ENCODE data around the gene H6PD.

H6PD gene

DNA sequence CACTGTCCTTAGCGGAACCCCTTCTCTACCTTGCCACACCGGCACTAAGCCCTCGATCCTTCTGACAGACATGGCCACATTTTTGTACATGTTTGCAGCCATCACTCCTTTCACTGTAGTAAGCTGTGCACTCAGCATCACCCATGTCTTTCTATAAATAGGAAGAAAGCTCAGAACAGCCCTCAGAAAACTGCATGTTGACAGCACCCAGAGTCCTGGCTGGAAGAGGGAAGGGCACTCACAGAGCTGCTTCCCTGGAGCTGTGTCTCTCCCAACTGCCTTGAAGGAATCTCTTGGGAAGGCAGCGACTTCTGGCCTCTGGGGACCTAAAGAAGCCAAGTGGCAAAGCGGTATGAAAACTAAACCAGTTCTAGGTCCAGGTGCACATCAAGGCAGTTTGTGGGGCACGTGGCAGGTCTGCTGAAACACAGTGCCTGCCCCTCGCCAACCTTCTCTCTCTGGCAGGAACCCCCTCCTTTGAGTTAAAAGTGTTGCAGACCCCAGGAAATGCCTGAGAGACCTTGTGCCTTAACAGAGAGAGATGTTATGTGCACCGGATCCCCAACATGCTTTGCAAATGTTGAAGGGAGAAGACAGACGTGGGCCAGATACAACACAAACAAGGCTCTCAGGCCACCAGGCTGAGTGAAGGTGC, 41.9 kb upstream of the H6PD start:
- DNase-seq (ENCODE audit: low read depth) = no peak
- no peak overlapping the region for H3K4me3 ChIP-seq (ENCODE audit: low read depth, low read length)
- TF ChIP-seq, protein P1, sequence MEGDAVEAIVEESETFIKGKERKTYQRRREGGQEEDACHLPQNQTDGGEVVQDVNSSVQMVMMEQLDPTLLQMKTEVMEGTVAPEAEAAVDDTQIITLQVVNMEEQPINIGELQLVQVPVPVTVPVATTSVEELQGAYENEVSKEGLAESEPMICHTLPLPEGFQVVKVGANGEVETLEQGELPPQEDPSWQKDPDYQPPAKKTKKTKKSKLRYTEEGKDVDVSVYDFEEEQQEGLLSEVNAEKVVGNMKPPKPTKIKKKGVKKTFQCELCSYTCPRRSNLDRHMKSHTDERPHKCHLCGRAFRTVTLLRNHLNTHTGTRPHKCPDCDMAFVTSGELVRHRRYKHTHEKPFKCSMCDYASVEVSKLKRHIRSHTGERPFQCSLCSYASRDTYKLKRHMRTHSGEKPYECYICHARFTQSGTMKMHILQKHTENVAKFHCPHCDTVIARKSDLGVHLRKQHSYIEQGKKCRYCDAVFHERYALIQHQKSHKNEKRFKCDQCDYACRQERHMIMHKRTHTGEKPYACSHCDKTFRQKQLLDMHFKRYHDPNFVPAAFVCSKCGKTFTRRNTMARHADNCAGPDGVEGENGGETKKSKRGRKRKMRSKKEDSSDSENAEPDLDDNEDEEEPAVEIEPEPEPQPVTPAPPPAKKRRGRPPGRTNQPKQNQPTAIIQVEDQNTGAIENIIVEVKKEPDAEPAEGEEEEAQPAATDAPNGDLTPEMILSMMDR (IDR thresholded peaks at IDR 0.05; ENCODE audit: insufficient read depth, low read depth, low read length, missing control alignments) = no peak

GRCh38 chr1:9193233-9193625, 41.3 kb upstream of the H6PD start:
- TF ChIP-seq, protein P1 (IDR thresholded peaks at IDR 0.05; ENCODE audit: insufficient read depth, low read depth, low read length, missing control alignments) = no peak
- no peak for DNase-seq (ENCODE audit: low read depth)
- no peak overlapping the region for H3K4me3 ChIP-seq (ENCODE audit: low read depth, low read length)

DNA sequence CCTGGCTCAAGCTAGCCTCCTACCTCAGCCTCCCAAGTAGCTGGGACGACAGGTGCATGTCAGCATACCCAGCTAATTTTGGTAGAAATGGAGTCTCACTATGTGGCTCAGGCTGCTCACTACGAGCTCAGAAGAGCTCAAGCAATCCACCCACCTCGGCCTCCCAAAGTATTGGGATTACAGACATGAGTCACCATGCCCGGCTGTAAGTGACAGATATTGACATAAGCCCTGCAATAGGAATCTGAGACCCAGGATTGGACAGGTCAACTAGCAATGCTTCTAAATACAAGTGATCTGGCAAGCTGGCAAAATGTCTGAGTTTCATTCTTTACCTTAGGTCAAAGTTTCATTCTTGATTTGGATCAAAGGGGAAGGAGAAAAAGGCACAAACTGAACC, 40.5 kb upstream of the H6PD start:
- H3K4me3 ChIP-seq (ENCODE audit: low read depth, low read length) = no peak overlapping the region
- no peak for DNase-seq (ENCODE audit: low read depth)
- TF ChIP-seq, protein P1 (IDR thresholded peaks at IDR 0.05; ENCODE audit: insufficient read depth, low read depth, low read length, missing control alignments) = no peak

DNA sequence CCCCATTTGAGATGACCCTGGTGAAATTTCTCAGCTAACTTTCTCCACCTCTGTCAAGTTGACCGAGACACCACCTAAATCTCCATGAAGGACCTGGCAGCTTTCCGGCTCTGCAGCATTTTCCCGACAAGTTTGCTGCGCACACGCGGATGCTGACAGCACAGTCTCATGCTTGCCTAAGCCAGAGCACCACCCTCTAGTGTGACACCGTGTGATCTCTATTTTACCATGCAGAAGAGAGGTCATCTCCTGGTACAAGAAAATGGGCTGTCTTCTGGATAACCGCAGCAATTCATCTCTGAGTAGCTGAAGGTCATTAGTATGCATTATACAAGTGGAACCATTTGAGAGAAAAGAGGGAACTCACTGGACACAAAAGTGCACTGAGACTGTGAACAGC, 38.9 kb upstream of the H6PD start:
- TF ChIP-seq, protein P1 (IDR thresholded peaks at IDR 0.05; ENCODE audit: insufficient read depth, low read depth, low read length, missing control alignments) = no peak
- DNase-seq (ENCODE audit: low read depth) = peak; percentile 41
- no peak overlapping the region for H3K4me3 ChIP-seq (ENCODE audit: low read depth, low read length)

DNA sequence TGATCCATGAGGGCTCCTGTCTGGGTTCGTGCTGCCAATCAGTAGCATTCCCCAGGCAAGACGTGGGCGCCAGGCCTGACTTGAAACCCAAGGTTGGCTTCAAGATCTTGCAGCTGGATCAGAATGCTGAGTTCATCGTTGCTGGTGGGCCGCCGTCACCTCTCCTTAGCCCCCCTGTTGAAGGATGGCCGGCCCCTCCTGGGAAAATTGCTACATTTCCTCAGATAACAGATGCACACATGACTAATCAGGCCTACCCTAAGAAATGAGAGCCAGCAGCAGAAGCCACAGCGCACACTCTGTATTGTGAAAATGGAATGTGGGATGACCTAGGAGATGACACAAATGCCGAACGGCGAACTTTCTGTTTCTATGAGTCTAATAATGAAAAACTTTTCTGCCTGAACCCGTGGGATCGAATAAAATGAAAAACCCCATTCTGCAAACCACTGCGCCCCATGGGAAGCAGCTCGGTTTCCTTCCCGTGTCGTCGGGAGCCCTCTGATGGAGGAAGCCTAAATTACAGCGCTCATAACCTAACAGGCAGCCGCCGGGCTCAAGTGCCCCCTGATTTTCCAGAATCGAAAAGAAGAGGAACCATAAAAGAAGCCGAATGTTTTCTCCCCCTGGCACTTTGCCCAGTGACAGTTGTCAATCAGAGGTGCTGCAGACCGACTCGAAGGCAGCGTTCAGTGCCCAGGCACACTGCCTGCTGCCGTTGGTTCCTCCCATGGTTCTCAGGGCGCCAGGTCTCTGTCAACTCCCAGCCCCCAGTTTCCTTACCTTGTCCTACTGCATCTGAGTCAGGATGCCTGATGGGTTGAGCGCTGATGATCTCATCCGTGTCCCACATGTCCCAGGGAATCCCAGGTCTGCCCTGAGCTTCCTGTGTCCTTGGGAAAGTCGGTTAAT, 38.2 kb upstream of the H6PD start:
- TF ChIP-seq, protein P1 (IDR thresholded peaks at IDR 0.05; ENCODE audit: insufficient read depth, low read depth, low read length, missing control alignments) = peak; percentile 78
- H3K4me3 ChIP-seq (ENCODE audit: low read depth, low read length) = peak overlapping the region; percentile 13; the same call in 1 of the 2 replicates
- DNase-seq (ENCODE audit: low read depth) = peak; percentile 90

GRCh38 chr1:9197186-9198099, 37.1 kb upstream of the H6PD start:
- no peak for DNase-seq (ENCODE audit: low read depth)
- TF ChIP-seq, protein P1 (IDR thresholded peaks at IDR 0.05; ENCODE audit: insufficient read depth, low read depth, low read length, missing control alignments) = no peak
- H3K4me3 ChIP-seq (ENCODE audit: low read depth, low read length) = no peak overlapping the region
